ENCODE data around the gene SLC5A11.
"Not testable (repeated sequence)": the region's sequence is repeated elsewhere in the genome, so short reads cannot be mapped to it uniquely, and the experiment has no call there.

SLC5A11 gene

GRCh38 chr16:24837969-24838368 lies 7.8 kb upstream of the SLC5A11 start:
- TF ChIP-seq, protein P1, sequence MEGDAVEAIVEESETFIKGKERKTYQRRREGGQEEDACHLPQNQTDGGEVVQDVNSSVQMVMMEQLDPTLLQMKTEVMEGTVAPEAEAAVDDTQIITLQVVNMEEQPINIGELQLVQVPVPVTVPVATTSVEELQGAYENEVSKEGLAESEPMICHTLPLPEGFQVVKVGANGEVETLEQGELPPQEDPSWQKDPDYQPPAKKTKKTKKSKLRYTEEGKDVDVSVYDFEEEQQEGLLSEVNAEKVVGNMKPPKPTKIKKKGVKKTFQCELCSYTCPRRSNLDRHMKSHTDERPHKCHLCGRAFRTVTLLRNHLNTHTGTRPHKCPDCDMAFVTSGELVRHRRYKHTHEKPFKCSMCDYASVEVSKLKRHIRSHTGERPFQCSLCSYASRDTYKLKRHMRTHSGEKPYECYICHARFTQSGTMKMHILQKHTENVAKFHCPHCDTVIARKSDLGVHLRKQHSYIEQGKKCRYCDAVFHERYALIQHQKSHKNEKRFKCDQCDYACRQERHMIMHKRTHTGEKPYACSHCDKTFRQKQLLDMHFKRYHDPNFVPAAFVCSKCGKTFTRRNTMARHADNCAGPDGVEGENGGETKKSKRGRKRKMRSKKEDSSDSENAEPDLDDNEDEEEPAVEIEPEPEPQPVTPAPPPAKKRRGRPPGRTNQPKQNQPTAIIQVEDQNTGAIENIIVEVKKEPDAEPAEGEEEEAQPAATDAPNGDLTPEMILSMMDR (IDR thresholded peaks at IDR 0.05; ENCODE audit: extremely low read depth, missing control alignments) = no peak

DNA sequence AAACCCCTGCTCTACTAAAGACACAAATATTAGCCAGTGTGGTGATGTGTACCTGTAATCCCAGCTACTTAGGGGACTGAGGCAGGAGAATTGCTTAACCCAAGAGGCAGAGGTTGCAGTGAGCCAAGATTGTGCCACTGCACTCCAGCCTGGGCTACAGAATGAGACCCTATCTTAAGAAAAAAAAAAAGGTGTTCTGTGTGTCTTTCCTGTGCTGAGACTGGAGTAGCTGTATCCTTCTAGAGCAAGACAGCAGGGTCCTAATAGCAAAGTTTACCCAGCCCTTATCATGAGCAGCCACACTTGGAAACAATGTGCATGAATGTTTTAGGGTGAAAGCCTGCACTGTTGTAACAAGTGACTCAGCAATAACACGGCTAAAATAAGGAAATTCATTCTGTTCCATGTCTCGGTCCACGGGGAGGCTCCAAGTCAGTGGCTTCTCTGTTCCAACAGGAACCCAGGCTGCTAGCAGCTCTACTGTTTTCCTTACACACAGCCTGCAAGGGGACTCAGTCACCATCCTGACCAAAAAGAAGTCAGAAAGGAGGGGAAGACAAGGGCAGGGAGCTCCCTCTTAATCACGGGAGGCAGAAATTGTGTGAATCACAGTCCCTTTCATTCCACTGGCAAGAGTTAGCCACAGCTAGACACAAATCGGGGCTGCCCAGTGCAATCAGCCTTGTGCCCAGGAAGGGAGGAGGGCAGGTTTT lies 7.1 kb upstream of the SLC5A11 start:
- no peak for DNase-seq (ENCODE audit: low spot score)
- TF ChIP-seq, protein P1 (IDR thresholded peaks at IDR 0.05; ENCODE audit: extremely low read depth, missing control alignments) = no peak

More at GRCh38 chr16:24837969-24838368, 7.8 kb upstream of the SLC5A11 start:
- no peak for DNase-seq (ENCODE audit: low spot score)

GRCh38 chr16:24839347-24839972 lies 6.3 kb upstream of the SLC5A11 start:
- TF ChIP-seq, protein P1 (IDR thresholded peaks at IDR 0.05; ENCODE audit: extremely low read depth, missing control alignments) = no peak
- no peak for DNase-seq (ENCODE audit: low spot score)

- TF ChIP-seq, protein P1 (IDR thresholded peaks at IDR 0.05; ENCODE audit: extremely low read depth, missing control alignments) = no peak
- DNase-seq (ENCODE audit: low spot score) = no peak
Observed at GRCh38 chr16:24841291-24841690, 4.5 kb upstream of the SLC5A11 start.

DNA sequence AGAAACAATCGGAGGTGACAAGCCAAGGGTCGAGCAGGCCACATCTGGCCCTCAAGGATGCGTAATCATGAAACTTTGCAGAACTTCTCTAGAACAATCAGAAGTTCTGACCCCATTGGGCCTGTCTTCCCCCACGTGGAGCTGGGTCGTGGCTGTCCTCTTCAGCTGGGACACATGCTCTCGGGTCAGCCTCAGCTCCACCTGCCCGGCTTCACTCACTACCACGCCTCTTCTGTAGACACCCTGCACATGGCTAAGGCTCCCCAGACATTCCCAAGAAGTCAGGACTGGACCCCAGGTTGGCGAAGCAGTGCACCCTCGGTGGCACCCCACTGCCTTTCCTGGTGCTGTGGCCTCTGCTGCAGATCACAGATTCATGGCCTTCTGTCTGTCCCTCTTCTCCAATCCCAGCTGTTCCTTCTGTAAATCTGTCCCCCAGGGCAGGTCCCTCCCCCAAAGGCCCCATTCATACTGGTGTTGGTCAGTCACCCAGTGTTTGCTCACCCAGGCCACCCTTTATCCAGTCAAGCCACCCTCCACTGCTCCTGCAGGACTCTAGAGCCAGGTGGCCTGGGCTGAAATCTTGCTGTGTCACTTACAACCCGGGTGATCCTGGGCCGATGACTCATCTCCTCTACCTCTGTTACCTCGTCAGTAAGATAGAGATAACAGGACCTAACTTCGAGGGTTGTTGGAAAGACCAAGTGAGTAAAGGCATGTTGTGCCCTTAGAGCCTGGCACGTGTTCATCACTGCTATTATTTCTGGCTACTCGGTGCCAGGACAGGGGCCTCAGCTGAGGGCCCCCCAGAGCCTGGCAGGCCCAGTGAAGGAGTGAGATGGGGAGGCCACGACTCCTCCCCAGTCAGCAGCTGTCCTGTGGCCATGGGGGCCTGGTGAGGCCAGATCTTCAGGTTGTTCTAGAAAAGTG lies 1.4 kb upstream of the SLC5A11 start:
- DNase-seq (ENCODE audit: low spot score) = no peak

GRCh38 chr16:24845031-24845365 lies 765 bp upstream of the SLC5A11 start:
- DNase-seq (ENCODE audit: low spot score) = not testable (repeated sequence)

More for the DNA sequence above, 1.4 kb upstream of the SLC5A11 start:
- TF ChIP-seq, protein P1 (IDR thresholded peaks at IDR 0.05; ENCODE audit: extremely low read depth, missing control alignments) = no peak

DNA sequence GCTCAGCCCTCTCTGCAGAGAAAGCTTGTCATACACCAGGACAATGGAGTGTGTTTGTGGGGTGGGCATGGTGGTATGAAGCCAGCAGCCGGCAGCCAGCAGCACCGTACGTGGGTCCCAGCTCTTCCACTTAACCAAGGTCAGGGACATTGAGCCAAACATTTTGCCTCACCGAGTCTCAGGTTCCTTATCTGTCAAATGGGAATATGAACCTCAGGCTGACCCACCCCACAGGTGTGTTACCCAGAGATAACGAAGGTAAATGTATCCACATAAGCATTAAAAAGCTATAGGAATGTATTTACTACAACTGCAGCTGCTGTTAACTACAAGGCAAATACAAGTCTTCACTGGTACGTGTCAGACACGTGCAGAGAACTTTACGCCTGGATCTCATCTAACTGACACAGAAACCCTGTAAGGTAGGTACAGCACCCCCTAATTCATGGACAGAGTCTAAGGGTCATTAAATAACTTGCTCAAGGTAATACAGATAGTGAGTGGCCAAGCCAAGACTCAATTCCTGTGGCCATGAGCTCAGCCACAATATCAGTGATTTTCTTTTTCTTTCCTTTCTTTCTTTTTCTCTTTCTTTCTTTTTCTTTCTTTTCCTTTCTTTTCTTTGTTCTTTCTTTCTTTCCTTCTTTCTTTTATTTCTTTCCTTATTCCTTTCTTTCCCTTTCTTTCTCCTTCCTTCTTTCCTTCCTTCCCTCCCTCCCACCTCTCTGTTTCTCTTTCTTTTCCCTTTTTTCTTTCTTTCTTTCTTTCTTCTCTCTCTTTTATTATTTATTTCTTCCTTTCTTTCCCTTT lies 990 bp downstream of the SLC5A11 start:
- DNase-seq (ENCODE audit: low spot score) = no peak
- TF ChIP-seq, protein P1 (IDR thresholded peaks at IDR 0.05; ENCODE audit: extremely low read depth, missing control alignments) = no peak
